ENCODE measurements around the gene CTNNA3.
"Not testable (repeated sequence)": the region's sequence is repeated elsewhere in the genome, so short reads cannot be mapped to it uniquely, and the experiment has no call there.

The CTNNA3 gene

GRCh38 chr10:67602268-67602950 is 93.6 kb downstream of the CTNNA3 start:
- H3K9me3 ChIP-seq (ENCODE audit: control insufficient read depth, insufficient read depth, low read depth, low read length), result no peaks in the 10 kb centered on the region
- peaks cover 9% of the 10 kb centered on the region for H3K4me1 ChIP-seq (ENCODE audit: control insufficient read depth, insufficient read depth, low read length)
- no peak overlapping the region for H3K27ac ChIP-seq (ENCODE audit: low read depth, low read length)
- no peaks in the 10 kb centered on the region for H3K36me3 ChIP-seq (ENCODE audit: control insufficient read depth, insufficient read depth, low read length)
- H3K27me3 ChIP-seq (ENCODE audit: control insufficient read depth, insufficient read depth, low read length), result no peaks in the 10 kb centered on the region
- no peak overlapping the region for H3K4me3 ChIP-seq (ENCODE audit: low read depth, low read length)
- H3K9ac ChIP-seq (ENCODE audit: low read length), result no peak overlapping the region

DNA sequence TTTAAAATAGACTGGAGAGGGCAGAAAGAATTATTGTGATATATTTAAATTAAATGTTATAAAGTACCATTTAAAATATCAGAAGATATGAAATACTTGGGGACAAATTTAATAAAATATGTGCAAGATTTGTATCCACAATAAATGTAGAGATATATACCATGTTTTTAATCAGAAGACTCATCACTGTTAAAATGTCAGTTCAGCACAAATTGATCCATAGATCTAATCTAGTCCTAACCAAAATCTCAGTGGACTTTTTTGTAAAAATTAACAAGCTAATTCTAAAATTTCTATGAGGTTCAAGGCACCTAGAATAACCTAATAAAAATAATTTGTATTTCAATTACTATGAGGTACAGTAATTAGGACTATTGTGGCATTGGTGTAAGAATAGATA is 96.4 kb downstream of the CTNNA3 start:
- no peak overlapping the region for H3K9ac ChIP-seq (ENCODE audit: low read length)
- H3K4me1 ChIP-seq (ENCODE audit: control insufficient read depth, insufficient read depth, low read length), result no peaks in the 10 kb centered on the region
- no peaks in the 10 kb centered on the region for H3K27me3 ChIP-seq (ENCODE audit: control insufficient read depth, insufficient read depth, low read length)
- H3K36me3 ChIP-seq (ENCODE audit: control insufficient read depth, insufficient read depth, low read length), result no peaks in the 10 kb centered on the region
- no peaks in the 10 kb centered on the region for H3K9me3 ChIP-seq (ENCODE audit: control insufficient read depth, insufficient read depth, low read depth, low read length)
- H3K27ac ChIP-seq (ENCODE audit: low read depth, low read length), result no peak overlapping the region
- no peak overlapping the region for H3K4me3 ChIP-seq (ENCODE audit: low read depth, low read length)

DNA sequence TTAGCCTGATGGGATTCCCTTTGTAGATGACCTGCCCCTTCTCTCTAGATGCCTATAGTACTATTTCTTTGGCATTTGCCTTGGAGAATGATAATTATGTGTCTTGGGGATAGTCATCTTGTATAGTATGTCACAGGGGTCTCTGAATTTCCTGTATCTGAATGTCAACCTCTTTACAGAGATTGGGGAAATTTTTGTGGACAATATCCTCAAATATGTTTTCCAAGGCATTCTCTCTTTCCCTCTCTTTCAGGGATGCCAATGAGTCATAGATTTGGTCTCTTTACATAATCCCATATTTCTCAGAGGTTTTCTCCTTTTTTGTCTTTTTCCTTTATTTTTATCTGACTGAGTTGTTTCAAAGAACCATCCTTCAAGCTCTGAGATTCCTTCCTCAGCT is 99.4 kb downstream of the CTNNA3 start:
- H3K4me3 ChIP-seq (ENCODE audit: low read depth, low read length), result no peak overlapping the region
- H3K9ac ChIP-seq (ENCODE audit: low read length), result no peak overlapping the region
- no peaks in the 10 kb centered on the region for H3K36me3 ChIP-seq (ENCODE audit: control insufficient read depth, insufficient read depth, low read length)
- no peaks in the 10 kb centered on the region for H3K27me3 ChIP-seq (ENCODE audit: control insufficient read depth, insufficient read depth, low read length)
- no peak overlapping the region for H3K27ac ChIP-seq (ENCODE audit: low read depth, low read length)
- H3K9me3 ChIP-seq (ENCODE audit: control insufficient read depth, insufficient read depth, low read depth, low read length), result no peaks in the 10 kb centered on the region
- no peaks in the 10 kb centered on the region for H3K4me1 ChIP-seq (ENCODE audit: control insufficient read depth, insufficient read depth, low read length)

DNA sequence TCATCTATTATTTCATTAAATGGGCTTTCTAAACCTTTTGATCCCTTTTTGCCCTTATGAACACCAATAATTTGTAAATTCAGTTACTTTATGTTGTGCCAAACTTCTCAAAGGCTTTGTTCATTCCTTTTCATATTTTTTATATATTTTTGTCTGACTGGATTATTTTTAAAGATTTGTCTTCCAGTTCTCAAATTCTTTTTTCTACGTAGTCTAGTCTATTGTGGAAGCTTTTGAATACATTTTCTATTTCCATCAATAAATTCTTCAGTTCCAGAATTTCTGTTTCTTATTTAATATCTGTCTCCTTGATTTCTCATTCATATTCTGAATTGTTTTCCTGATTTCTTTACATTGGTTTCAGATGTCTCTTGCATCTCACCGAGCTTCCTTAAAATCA is 108.2 kb downstream of the CTNNA3 start:
- Histone ChIP-seq H3K4me3 (ENCODE audit: low read depth, low read length) (no peak overlapping the region), H3K27ac (ENCODE audit: low read depth, low read length) (no peak overlapping the region), H3K4me1 (ENCODE audit: control insufficient read depth, insufficient read depth, low read length) (no peaks in the 10 kb centered on the region), H3K36me3 (ENCODE audit: control insufficient read depth, insufficient read depth, low read length) (no peaks in the 10 kb centered on the region), H3K9me3 (ENCODE audit: control insufficient read depth, insufficient read depth, low read depth, low read length) (peaks cover 19% of the 10 kb centered on the region), H3K9ac (ENCODE audit: low read length) (no peak overlapping the region), H3K27me3 (ENCODE audit: control insufficient read depth, insufficient read depth, low read length) (no peaks in the 10 kb centered on the region)

GRCh38 chr10:67575532-67575931 is 120.5 kb downstream of the CTNNA3 start:
- no peaks in the 10 kb centered on the region for H3K9me3 ChIP-seq (ENCODE audit: control insufficient read depth, insufficient read depth, low read depth, low read length)

DNA sequence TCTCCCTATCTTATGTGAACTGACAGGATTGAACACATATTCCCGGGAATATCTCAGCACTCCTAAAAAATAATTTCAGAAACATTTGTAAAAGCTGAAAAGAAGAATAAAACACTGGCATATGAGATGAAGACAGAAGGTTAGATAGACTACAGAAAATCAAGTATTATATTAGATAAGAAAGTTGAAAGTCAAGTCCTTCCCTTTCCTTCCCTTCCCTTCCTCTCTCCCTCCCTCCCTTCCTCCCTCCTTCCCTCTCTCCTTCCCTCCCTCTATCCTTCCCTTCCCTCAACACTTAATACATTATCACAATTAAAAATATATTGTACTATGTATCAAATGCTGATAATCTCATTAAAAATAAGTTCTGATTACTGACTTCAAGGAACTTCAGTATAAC is 122.5 kb downstream of the CTNNA3 start:
- no peak overlapping the region for H3K9ac ChIP-seq (ENCODE audit: low read length)
- H3K9me3 ChIP-seq (ENCODE audit: control insufficient read depth, insufficient read depth, low read depth, low read length), result no peaks in the 10 kb centered on the region
- no peaks in the 10 kb centered on the region for H3K36me3 ChIP-seq (ENCODE audit: control insufficient read depth, insufficient read depth, low read length)
- no peak overlapping the region for H3K27ac ChIP-seq (ENCODE audit: low read depth, low read length)
- no peaks in the 10 kb centered on the region for H3K27me3 ChIP-seq (ENCODE audit: control insufficient read depth, insufficient read depth, low read length)
- H3K4me3 ChIP-seq (ENCODE audit: low read depth, low read length), result no peak overlapping the region
- no peaks in the 10 kb centered on the region for H3K4me1 ChIP-seq (ENCODE audit: control insufficient read depth, insufficient read depth, low read length)

More at GRCh38 chr10:67575532-67575931, 120.5 kb downstream of the CTNNA3 start:
- Histone ChIP-seq H3K36me3 (ENCODE audit: control insufficient read depth, insufficient read depth, low read length) (no peaks in the 10 kb centered on the region), H3K4me3 (ENCODE audit: low read depth, low read length) (no peak overlapping the region), H3K9ac (ENCODE audit: low read length) (no peak overlapping the region), H3K27ac (ENCODE audit: low read depth, low read length) (no peak overlapping the region), H3K4me1 (ENCODE audit: control insufficient read depth, insufficient read depth, low read length) (no peaks in the 10 kb centered on the region), H3K27me3 (ENCODE audit: control insufficient read depth, insufficient read depth, low read length) (no peaks in the 10 kb centered on the region)

- H3K4me1 ChIP-seq (ENCODE audit: control insufficient read depth, insufficient read depth, low read length), result no peaks in the 10 kb centered on the region
- no peaks in the 10 kb centered on the region for H3K9me3 ChIP-seq (ENCODE audit: control insufficient read depth, insufficient read depth, low read depth, low read length)
- no peaks in the 10 kb centered on the region for H3K36me3 ChIP-seq (ENCODE audit: control insufficient read depth, insufficient read depth, low read length)
- no peak overlapping the region for H3K9ac ChIP-seq (ENCODE audit: low read length)
- H3K4me3 ChIP-seq (ENCODE audit: low read depth, low read length), result no peak overlapping the region
- no peaks in the 10 kb centered on the region for H3K27me3 ChIP-seq (ENCODE audit: control insufficient read depth, insufficient read depth, low read length)
- H3K27ac ChIP-seq (ENCODE audit: low read depth, low read length), result no peak overlapping the region
Measured at GRCh38 chr10:67571503-67571902, 124.5 kb downstream of the CTNNA3 start.

GRCh38 chr10:67558311-67558710 is 137.7 kb downstream of the CTNNA3 start:
- not testable (repeated sequence) for H3K4me3 ChIP-seq (ENCODE audit: low read depth, low read length); H3K36me3 ChIP-seq (ENCODE audit: control insufficient read depth, insufficient read depth, low read length); H3K27me3 ChIP-seq (ENCODE audit: control insufficient read depth, insufficient read depth, low read length); H3K4me1 ChIP-seq (ENCODE audit: control insufficient read depth, insufficient read depth, low read length); H3K9me3 ChIP-seq (ENCODE audit: control insufficient read depth, insufficient read depth, low read depth, low read length); H3K27ac ChIP-seq (ENCODE audit: low read depth, low read length); H3K9ac ChIP-seq (ENCODE audit: low read length)

GRCh38 chr10:67553254-67553653 is 142.7 kb downstream of the CTNNA3 start:
- H3K9ac ChIP-seq (ENCODE audit: low read length), result no peak overlapping the region

GRCh38 chr10:67550838-67551402 is 145.1 kb downstream of the CTNNA3 start:
- Histone ChIP-seq H3K36me3 (ENCODE audit: control insufficient read depth, insufficient read depth, low read length) (no peaks in the 10 kb centered on the region), H3K9ac (ENCODE audit: low read length) (no peak overlapping the region), H3K9me3 (ENCODE audit: control insufficient read depth, insufficient read depth, low read depth, low read length) (no peaks in the 10 kb centered on the region), H3K4me1 (ENCODE audit: control insufficient read depth, insufficient read depth, low read length) (no peaks in the 10 kb centered on the region), H3K27ac (ENCODE audit: low read depth, low read length) (no peak overlapping the region), H3K4me3 (ENCODE audit: low read depth, low read length) (no peak overlapping the region), H3K27me3 (ENCODE audit: control insufficient read depth, insufficient read depth, low read length) (no peaks in the 10 kb centered on the region)

More at GRCh38 chr10:67553254-67553653, 142.7 kb downstream of the CTNNA3 start:
- H3K4me3 ChIP-seq (ENCODE audit: low read depth, low read length), result no peak overlapping the region
- H3K27ac ChIP-seq (ENCODE audit: low read depth, low read length), result no peak overlapping the region
- H3K9me3 ChIP-seq (ENCODE audit: control insufficient read depth, insufficient read depth, low read depth, low read length), result peaks cover 5% of the 10 kb centered on the region
- no peaks in the 10 kb centered on the region for H3K27me3 ChIP-seq (ENCODE audit: control insufficient read depth, insufficient read depth, low read length)
- H3K36me3 ChIP-seq (ENCODE audit: control insufficient read depth, insufficient read depth, low read length), result no peaks in the 10 kb centered on the region
- H3K4me1 ChIP-seq (ENCODE audit: control insufficient read depth, insufficient read depth, low read length), result no peaks in the 10 kb centered on the region

DNA sequence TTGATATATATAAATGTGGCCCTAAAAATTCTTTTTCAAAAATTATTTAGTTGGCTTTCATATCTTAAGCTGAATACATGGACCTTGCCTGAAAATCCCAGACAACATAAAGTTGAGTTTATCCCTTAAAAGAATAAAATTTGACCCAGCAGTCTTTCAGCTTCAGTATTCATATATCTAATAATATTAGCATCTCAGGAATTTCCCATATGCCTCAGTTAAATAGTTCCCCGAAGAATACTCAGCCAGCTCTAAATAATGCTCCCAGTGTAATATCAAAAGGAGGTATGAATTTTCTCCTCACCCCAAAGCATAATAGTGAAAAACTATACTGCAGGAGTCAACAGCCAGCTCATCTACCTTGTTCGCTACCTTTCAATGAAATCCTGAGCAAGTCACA is 145.9 kb downstream of the CTNNA3 start:
- H3K36me3 ChIP-seq (ENCODE audit: control insufficient read depth, insufficient read depth, low read length), result no peaks in the 10 kb centered on the region

More for the DNA sequence above, 145.9 kb downstream of the CTNNA3 start:
- Histone ChIP-seq H3K27ac (ENCODE audit: low read depth, low read length) (no peak overlapping the region), H3K4me3 (ENCODE audit: low read depth, low read length) (no peak overlapping the region), H3K9ac (ENCODE audit: low read length) (no peak overlapping the region), H3K9me3 (ENCODE audit: control insufficient read depth, insufficient read depth, low read depth, low read length) (no peaks in the 10 kb centered on the region), H3K27me3 (ENCODE audit: control insufficient read depth, insufficient read depth, low read length) (no peaks in the 10 kb centered on the region), H3K4me1 (ENCODE audit: control insufficient read depth, insufficient read depth, low read length) (no peaks in the 10 kb centered on the region)

Measured in HUES6 (cell line).